Gastrocnemius medialis (tissue), 4 donors: ENCODE data around the gene ZDHHC7. TPM values are rescaled to one million over a fixed set of nuclear protein-coding genes. Genes with fewer than 3 reads are reported as not detected.

ENCODE experiments used
- ATAC-seq, 2 donors: fragments of 150-250 bp; one replicate each; pipeline ENCODE4 v1.9.1; 2016
- DNase-seq, 2 donors: peaks; one replicate each; pipeline ENCODE4 v3.0.0-alpha.2; 2019
- H3K27ac ChIP-seq, 4 donors: fragments of 200-600 bp; sonication (generic); 1 replicate in 1 of 4; 2 replicates in 3 of 4; pipeline ENCODE4 v1.5.1; 2016 to 2018; ENCODE audit warnings: mild to moderate bottlenecking in 2 of 4, moderate library complexity in 1 of 4
- H3K27me3 ChIP-seq, 3 donors: fragments of 200-600 bp; sonication (generic) in 2 of 3; 1 replicate in 1 of 3; 2 replicates in 2 of 3; pipeline versions ENCODE4 v1.5.1 to v1.6.0; 2016 to 2019; ENCODE audit warnings: mild to moderate bottlenecking in 1 of 3, moderate library complexity in 1 of 3
- H3K36me3 ChIP-seq, 2 donors: fragments of 200-600 bp; sonication (generic) in 1 of 2; one replicate each; pipeline ENCODE4 v1.5.1; 2017 to 2018
- H3K4me1 ChIP-seq, 2 donors: fragments of 200-600 bp; sonication (generic) in 1 of 2; one replicate each; pipeline ENCODE4 v1.5.1; 2016 to 2017; ENCODE audit warnings: mild to moderate bottlenecking in 2 of 2
- H3K4me3 ChIP-seq, 4 donors: fragments of 200-600 bp; sonication (generic) in 3 of 4; 1 replicate in 1 of 4; 2 replicates in 3 of 4; pipeline ENCODE4 v1.5.1; 2016 to 2019; ENCODE audit warnings: mild to moderate bottlenecking in 2 of 4
- H3K9me3 ChIP-seq, 3 donors: fragments of 200-600 bp; sonication (generic) in 2 of 3; 1 replicate in 1 of 3; 2 replicates in 2 of 3; pipeline ENCODE4 v1.5.1; 2016 to 2019
- POLR2A ChIP-seq, 2 donors: fragments of 450-650 bp; IDR thresholded peaks; one replicate each; pipeline ENCODE4 v1.6.1; 2017; ENCODE audit warnings: antibody characterized with exemption in 2 of 2, mild to moderate bottlenecking in 2 of 2, moderate library complexity in 2 of 2
- in situ Hi-C, 4 donors: fragments of 200-750 bp; cut with MboI; loops; one replicate each; pipeline versions ENCODE4 v1.15.0 to v1.8.0; 2017; ENCODE audit warnings: low sequenced_read_pairs in 4 of 4
- intact Hi-C: fragments of 100-400 bp; cut with DNase I; formaldehyde crosslinking; loops from one replicate; pipeline ENCODE4 v1.15.1; 2023; ENCODE audit warnings: low total_unique reads
- total RNA-seq, 4 donors: library from RNA; depleted of rRNA; stranded (reverse); fragments of >200 nt; gene quantifications; one replicate each; pipeline versions ENCODE4 v1.1.0 to v1.2.3, GENCODE V29; 2016
- TF ChIP-seq, protein P1 (sequence below), 5 experiments: fragments of 450-650 bp in 3 of 5; fragments of 200-600 bp in 2 of 5; sonication (generic) in 2 of 5; IDR thresholded peaks in 4 of 5; conservative IDR thresholded peaks in 1 of 5; 1 replicate in 4 of 5; 2 replicates in 1 of 5; pipeline ENCODE4 v1.5.1; 2016 to 2019; ENCODE audit warnings: antibody characterized with exemption in 5 of 5, mild to moderate bottlenecking in 3 of 5, moderate library complexity in 3 of 5

The ZDHHC7 gene
- total RNA-seq, 4 donors from 2014 or later = 55.0 to 93.5 (median 68.4) TPM

DNA sequence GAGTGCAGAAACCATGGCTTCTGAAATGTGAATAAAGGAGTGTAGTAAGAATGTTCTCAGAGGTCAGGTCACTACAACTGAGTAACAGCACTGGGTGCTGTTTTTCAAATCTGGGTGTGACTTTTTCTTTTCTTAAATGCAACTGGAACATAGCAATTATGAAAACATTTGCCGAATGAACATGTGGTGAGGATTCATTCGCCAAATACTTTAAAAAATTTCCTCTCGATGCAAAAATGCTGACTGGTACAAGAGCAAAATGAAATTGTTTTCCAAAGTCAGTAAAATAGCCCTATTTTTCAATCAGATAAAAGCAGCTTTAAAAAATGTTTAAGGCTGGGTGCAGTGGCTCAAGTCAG is 18.6 kb downstream of the ZDHHC7 start:
- peak overlapping the region in 3 of 4 donors; percentile 10 to 84 (median 76) for H3K27ac ChIP-seq
- no peak overlapping the region for H3K4me3 ChIP-seq
- ATAC-seq (no peak), DNase-seq (no peak)
- in situ Hi-C loops = loop anchor here in 1 of 4 donors (25.0 kb wide), 1 partner anchor 480 kb away; the partner anchor contains the start of gene MEAK7
- no peaks in the 10 kb centered on the region for H3K9me3 ChIP-seq
- intact Hi-C loops = no loop called here
- no peak for TF ChIP-seq POLR2A (IDR thresholded peaks at IDR 0.05)
- TF ChIP-seq, protein P1, sequence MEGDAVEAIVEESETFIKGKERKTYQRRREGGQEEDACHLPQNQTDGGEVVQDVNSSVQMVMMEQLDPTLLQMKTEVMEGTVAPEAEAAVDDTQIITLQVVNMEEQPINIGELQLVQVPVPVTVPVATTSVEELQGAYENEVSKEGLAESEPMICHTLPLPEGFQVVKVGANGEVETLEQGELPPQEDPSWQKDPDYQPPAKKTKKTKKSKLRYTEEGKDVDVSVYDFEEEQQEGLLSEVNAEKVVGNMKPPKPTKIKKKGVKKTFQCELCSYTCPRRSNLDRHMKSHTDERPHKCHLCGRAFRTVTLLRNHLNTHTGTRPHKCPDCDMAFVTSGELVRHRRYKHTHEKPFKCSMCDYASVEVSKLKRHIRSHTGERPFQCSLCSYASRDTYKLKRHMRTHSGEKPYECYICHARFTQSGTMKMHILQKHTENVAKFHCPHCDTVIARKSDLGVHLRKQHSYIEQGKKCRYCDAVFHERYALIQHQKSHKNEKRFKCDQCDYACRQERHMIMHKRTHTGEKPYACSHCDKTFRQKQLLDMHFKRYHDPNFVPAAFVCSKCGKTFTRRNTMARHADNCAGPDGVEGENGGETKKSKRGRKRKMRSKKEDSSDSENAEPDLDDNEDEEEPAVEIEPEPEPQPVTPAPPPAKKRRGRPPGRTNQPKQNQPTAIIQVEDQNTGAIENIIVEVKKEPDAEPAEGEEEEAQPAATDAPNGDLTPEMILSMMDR (IDR thresholded peaks at IDR 0.05 in 4 of 5, conservative IDR thresholded peaks at IDR 0.05 in 1 of 5) = no peak
- H3K4me1 ChIP-seq = peaks cover 11 to 25% of the 10 kb centered on the region in 2 donors
- no peaks in the 10 kb centered on the region for H3K27me3 ChIP-seq
- H3K36me3 ChIP-seq = peaks cover 0 to 53% of the 10 kb centered on the region in 2 donors

DNA sequence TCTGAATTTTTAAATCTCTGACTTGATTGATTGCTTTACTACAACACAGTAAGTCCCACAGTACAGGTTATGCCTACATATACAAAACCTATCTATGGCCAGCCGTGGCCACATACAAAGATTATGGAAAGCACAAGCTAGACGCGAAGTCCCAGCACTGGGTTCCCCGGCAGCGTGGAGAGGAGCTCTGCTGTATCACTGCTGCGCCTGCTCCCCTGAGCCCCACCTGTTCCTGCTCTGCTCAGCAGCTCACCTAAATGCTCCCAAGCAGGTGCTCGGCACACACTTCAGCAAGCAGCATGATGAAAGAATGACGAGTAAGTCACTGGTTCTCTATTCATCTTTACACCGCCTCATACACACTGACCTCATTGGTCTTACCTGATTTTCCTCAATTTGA is 20.6 kb downstream of the ZDHHC7 start:
- peaks cover 0 to 53% of the 10 kb centered on the region in 2 donors for H3K36me3 ChIP-seq

DNA sequence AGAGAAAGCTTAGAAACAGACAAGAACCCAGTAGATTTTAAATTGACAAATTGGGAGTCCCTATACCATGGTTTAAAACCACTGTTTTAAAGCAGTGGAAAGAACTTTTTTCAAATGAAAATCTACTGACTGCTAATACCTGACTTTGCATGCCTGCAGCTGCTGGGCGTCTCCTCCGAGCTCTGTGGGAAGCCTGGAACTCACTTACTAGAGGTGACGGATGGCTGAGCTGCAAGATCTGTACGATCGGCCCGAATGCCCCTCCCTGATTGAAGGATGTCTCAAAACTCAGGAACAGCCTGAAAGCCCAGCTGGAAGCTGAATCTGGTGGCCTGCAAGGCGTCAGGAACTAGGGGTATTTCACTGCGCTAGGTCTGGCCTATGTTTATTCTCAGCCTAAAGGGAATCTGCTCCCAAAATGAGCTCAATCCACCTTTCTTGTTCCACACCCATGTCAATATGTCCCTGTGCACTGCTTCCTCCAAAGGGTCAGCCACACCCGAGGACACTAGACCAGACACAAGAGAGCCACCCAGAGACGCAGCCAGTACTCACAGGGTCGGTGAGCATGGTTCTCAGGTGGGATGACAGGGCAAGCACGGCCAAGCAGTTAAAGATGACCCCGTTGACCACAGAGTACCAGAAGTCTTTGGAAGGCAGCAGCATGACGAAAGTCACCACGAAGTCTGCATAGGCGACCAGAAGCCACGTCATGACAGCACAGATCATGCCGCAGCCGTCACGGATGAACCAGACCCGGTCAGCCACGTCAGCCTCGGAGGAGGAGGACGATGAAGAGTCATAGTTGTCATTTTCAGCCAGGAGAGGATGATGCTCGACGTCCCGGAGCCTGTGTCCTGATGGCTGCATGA is 21.4 kb downstream of the ZDHHC7 start:
- TF ChIP-seq, protein P1 (IDR thresholded peaks at IDR 0.05 in 4 of 5, conservative IDR thresholded peaks at IDR 0.05 in 1 of 5) = no peak
- no peak for TF ChIP-seq POLR2A (IDR thresholded peaks at IDR 0.05)
- Histone ChIP-seq H3K4me1 (peaks cover 26 to 30% of the 10 kb centered on the region in 2 donors), H3K36me3 (peaks cover 0 to 45% of the 10 kb centered on the region in 2 donors), H3K4me3 (no peak overlapping the region), H3K27ac (no peak overlapping the region), H3K9me3 (no peaks in the 10 kb centered on the region), H3K27me3 (no peaks in the 10 kb centered on the region)
- intact Hi-C loops = no loop called here
- ATAC-seq (no peak), DNase-seq (no peak)
- in situ Hi-C loops = loop anchor here in 1 of 4 donors (25.0 kb wide), 1 partner anchor 478 kb away; the partner anchor contains the start of gene MEAK7

More for the DNA sequence above, 20.6 kb downstream of the ZDHHC7 start:
- no peaks in the 10 kb centered on the region for H3K9me3 ChIP-seq
- intact Hi-C loops = no loop called here
- TF ChIP-seq, protein P1 (IDR thresholded peaks at IDR 0.05 in 4 of 5, conservative IDR thresholded peaks at IDR 0.05 in 1 of 5) = no peak
- no peak for TF ChIP-seq POLR2A (IDR thresholded peaks at IDR 0.05)
- H3K4me1 ChIP-seq = peaks cover 21 to 30% of the 10 kb centered on the region in 2 donors
- H3K27ac ChIP-seq = no peak overlapping the region
- H3K4me3 ChIP-seq = no peak overlapping the region
- in situ Hi-C loops = loop anchor here in 1 of 4 donors (25.0 kb wide), 1 partner anchor 478 kb away; the partner anchor contains the start of gene MEAK7
- no peak for DNase-seq
- H3K27me3 ChIP-seq = no peaks in the 10 kb centered on the region
- ATAC-seq = no peak

DNA sequence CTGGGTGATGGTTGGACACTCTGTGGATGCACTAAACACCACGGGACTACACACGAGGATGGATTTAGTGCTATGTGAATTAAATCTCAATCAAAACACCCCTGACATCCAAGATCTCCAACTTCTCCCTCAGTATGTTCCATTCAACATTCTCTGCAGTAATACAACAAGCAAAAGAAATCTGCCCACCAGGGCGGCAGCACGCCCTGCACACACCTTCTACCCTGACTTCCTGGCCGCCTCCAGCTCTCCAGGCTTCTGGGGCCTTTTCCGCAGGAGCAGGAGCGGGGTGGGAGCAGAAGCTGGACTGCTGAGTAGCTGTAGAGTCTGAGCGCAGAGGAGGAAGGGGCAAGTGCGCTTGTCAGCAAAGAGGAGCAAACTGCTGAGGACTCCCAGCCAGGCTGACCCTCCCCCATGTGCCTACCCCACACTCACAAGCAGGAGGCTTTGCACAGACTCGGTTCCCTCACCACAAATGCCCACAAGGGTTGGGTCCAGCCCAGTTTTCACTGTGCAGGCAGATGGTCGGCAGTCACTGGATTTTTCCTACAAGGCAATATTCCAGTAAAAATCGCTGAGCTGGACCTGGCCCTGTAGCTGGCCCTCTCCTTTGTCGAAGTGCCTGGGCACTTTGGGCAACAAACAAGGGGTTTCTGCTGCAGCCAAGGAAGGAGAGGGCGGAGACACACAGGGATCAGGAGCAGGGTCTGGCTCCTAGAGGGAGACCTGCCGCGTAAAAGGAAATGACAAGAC is 22.8 kb downstream of the ZDHHC7 start:
- intact Hi-C loops (no loop called here), in situ Hi-C loops (loop anchor here in 1 of 4 donors (25.0 kb wide), 1 partner anchor 476 kb away; the partner anchor contains the start of gene MEAK7)
- H3K27me3 ChIP-seq = no peaks in the 10 kb centered on the region
- H3K4me1 ChIP-seq = peaks cover 26 to 36% of the 10 kb centered on the region in 2 donors
- TF ChIP-seq POLR2A (IDR thresholded peaks at IDR 0.05) = no peak
- TF ChIP-seq, protein P1 (IDR thresholded peaks at IDR 0.05 in 4 of 5, conservative IDR thresholded peaks at IDR 0.05 in 1 of 5) = peak in 1 of 5 experiments; percentile 18
- no peak overlapping the region for H3K4me3 ChIP-seq
- DNase-seq (no peak), ATAC-seq (no peak)
- no peaks in the 10 kb centered on the region for H3K9me3 ChIP-seq
- peak overlapping the region in 2 of 4 donors; percentile 41 to 43 for H3K27ac ChIP-seq
- peaks cover 0 to 34% of the 10 kb centered on the region in 2 donors for H3K36me3 ChIP-seq
